Glutamatergic neuron (in vitro differentiated cells): ENCODE results near the gene PRMT7. TPM values are rescaled to one million over a fixed set of nuclear protein-coding genes. Genes with fewer than 3 reads are reported as not detected.

Experiments
- DNase-seq: peaks from one replicate; pipeline ENCODE4 v3.0.0; 2022
- H3K27ac Mint-ChIP-seq: one replicate; pipeline ENCODE4 v1.8.0; 2020; ENCODE audit warnings: mild to moderate bottlenecking, mixed read lengths, inconsistent platforms; ENCODE audit not compliant: unreplicated experiment
- H3K27me3 Mint-ChIP-seq: one replicate; pipeline ENCODE4 v1.8.0; 2020; ENCODE audit warnings: mild to moderate bottlenecking, moderate library complexity, mixed read lengths, inconsistent platforms; ENCODE audit not compliant: unreplicated experiment
- H3K36me3 Mint-ChIP-seq: one replicate; pipeline ENCODE4 v1.8.0; 2020; ENCODE audit warnings: mild to moderate bottlenecking, mixed read lengths, inconsistent platforms; ENCODE audit not compliant: unreplicated experiment
- H3K4me1 Mint-ChIP-seq: one replicate; pipeline ENCODE4 v1.8.0; 2020; ENCODE audit warnings: mild to moderate bottlenecking, low read depth, mixed read lengths, inconsistent platforms; ENCODE audit not compliant: unreplicated experiment
- H3K4me3 Mint-ChIP-seq: one replicate; pipeline ENCODE4 v1.8.0; 2020; ENCODE audit warnings: mild to moderate bottlenecking, mixed read lengths, inconsistent platforms; ENCODE audit not compliant: unreplicated experiment
- H3K9me3 Mint-ChIP-seq: one replicate; pipeline ENCODE4 v1.8.0; 2020; ENCODE audit warnings: mild to moderate bottlenecking, moderate library complexity, mixed read lengths, inconsistent platforms; ENCODE audit not compliant: unreplicated experiment
- CTCF ChIP-seq: fragments of 200-600 bp; sonication (generic); IDR thresholded peaks from one replicate; pipeline ENCODE4 v1.5.0; 2021; ENCODE audit not compliant: partially characterized antibody, unreplicated experiment
- total RNA-seq: library from RNA; stranded (reverse); fragmentation: NEBNext Ultra II Directional; extraction: Animal tissue kit (Norgen Biotek cat#: 25700); gene quantifications from one replicate; pipeline ENCODE4 v1.2.1, GENCODE V29; 2021; ENCODE audit not compliant: unreplicated experiment

The PRMT7 gene
- total RNA-seq, 1 donor from 2014 or later, result 62.7 TPM

- H3K4me1 Mint-ChIP-seq, result peaks cover 14% of the 10 kb centered on the region
- no peaks in the 10 kb centered on the region for H3K36me3 Mint-ChIP-seq
- TF ChIP-seq CTCF, result no peak
- no peak for DNase-seq
- no peak overlapping the region for H3K4me3 Mint-ChIP-seq
- H3K27ac Mint-ChIP-seq, result peak overlapping the region; percentile 38
- H3K27me3 Mint-ChIP-seq, result peaks cover 7% of the 10 kb centered on the region
- peaks cover 2% of the 10 kb centered on the region for H3K9me3 Mint-ChIP-seq
Observed at GRCh38 chr16:68373528-68374245, 62.9 kb downstream of the PRMT7 start.

DNA sequence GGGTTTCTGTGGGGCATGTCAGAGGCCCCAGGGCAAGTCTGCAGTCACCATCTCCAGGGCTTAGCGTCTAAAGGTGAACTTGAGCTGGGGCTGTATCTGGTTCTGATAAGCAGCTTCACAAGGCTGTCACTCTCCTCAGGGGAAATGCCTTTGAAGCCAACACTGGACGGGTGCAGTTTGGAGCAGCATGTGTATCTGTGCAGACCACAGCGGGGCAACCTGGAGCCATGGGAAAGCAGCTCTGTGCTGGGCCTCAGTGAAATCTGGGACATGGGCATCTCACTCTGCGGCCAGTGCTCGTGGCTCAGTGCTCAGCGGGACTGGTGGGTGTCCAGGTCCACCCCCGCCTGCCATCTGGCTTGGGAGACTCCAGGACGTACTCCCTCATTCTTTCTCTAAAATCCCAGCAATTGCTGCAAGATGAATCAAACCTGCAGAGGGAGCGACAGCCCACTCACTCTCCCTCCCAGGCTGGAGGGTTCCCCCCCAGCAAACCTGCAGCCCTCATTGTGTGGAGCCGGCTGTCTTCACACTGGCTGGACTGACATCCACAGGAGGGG, 63.5 kb downstream of the PRMT7 start:
- Mint-ChIP-seq H3K27me3 (peaks cover 7% of the 10 kb centered on the region), H3K36me3 (no peaks in the 10 kb centered on the region), H3K9me3 (peaks cover 2% of the 10 kb centered on the region), H3K4me3 (no peak overlapping the region), H3K27ac (no peak overlapping the region), H3K4me1 (peaks cover 19% of the 10 kb centered on the region)
- no peak for TF ChIP-seq CTCF
- DNase-seq, result no peak

GRCh38 chr16:68374961-68375660, 64.3 kb downstream of the PRMT7 start:
- no peak overlapping the region for H3K4me3 Mint-ChIP-seq
- no peak overlapping the region for H3K27ac Mint-ChIP-seq
- H3K36me3 Mint-ChIP-seq, result no peaks in the 10 kb centered on the region
- TF ChIP-seq CTCF, result no peak
- peaks cover 7% of the 10 kb centered on the region for H3K27me3 Mint-ChIP-seq
- peaks cover 2% of the 10 kb centered on the region for H3K9me3 Mint-ChIP-seq
- no peak for DNase-seq
- H3K4me1 Mint-ChIP-seq, result peaks cover 22% of the 10 kb centered on the region

- DNase-seq, result no peak
- no peak for TF ChIP-seq CTCF
- H3K4me3 Mint-ChIP-seq, result no peak overlapping the region
- no peaks in the 10 kb centered on the region for H3K36me3 Mint-ChIP-seq
- peaks cover 7% of the 10 kb centered on the region for H3K27me3 Mint-ChIP-seq
- H3K4me1 Mint-ChIP-seq, result peaks cover 20% of the 10 kb centered on the region
- no peak overlapping the region for H3K27ac Mint-ChIP-seq
- peaks cover 2% of the 10 kb centered on the region for H3K9me3 Mint-ChIP-seq
Observed at GRCh38 chr16:68375801-68376536, 65.2 kb downstream of the PRMT7 start.
